Measurements from ENCODE around the gene NT5DC1.

The NT5DC1 gene

GRCh38 chr6:116156405-116157326, 56.0 kb downstream of the NT5DC1 start:
- no peak for DNase-seq (ENCODE audit: low read depth in 1 of 2, low spot score in 1 of 2)
- TF ChIP-seq POLR2AphosphoS5 (IDR thresholded peaks at IDR 0.05; ENCODE audit: low read depth): no peak
- no peak for TF ChIP-seq REST (IDR thresholded peaks at IDR 0.05; ENCODE audit: insufficient replicate concordance, low read depth)
- no peak for TF ChIP-seq GABPA (IDR thresholded peaks at IDR 0.05; ENCODE audit: low read depth)
- TF ChIP-seq SPI1 (IDR thresholded peaks at IDR 0.05; ENCODE audit: borderline replicate concordance, low read depth): no peak
- TF ChIP-seq CTCF (IDR thresholded peaks at IDR 0.05; ENCODE audit: insufficient read depth, low read length): no peak
- Histone ChIP-seq H3K27me3 (ENCODE audit: insufficient read depth, poor library complexity, severe bottlenecking) (no peaks in the 10 kb centered on the region), H3K27ac (replicated peaks) (no peak overlapping the region), H3K4me3 (replicated peaks; ENCODE audit: insufficient read depth, low read length) (no peak overlapping the region)

DNA sequence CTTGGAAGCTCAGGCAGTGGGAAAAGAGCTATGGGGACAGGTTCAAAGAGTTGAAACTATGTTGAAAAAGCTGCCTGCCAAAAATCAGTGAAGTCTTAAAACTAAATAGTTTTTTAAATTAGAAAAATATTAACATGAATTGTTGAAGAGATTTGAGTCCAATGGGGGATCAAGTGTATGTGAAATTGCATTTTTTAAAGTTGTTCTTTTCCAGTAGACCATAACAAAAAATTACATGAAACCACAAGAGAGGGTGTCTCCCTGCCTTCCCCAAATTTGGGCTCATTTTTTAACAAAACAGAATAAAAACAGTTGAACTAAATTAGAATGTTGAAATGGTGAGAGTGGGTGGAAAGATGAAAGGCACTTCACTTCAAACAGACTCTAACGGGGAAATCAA, 56.7 kb downstream of the NT5DC1 start:
- DNase-seq (ENCODE audit: low read depth in 1 of 2, low spot score in 1 of 2): no peak
- Histone ChIP-seq H3K4me3 (replicated peaks; ENCODE audit: insufficient read depth, low read length) (no peak overlapping the region), H3K27ac (replicated peaks) (no peak overlapping the region), H3K27me3 (ENCODE audit: insufficient read depth, poor library complexity, severe bottlenecking) (no peaks in the 10 kb centered on the region)
- TF ChIP-seq CTCF (IDR thresholded peaks at IDR 0.05; ENCODE audit: insufficient read depth, low read length): no peak
- TF ChIP-seq SPI1 (IDR thresholded peaks at IDR 0.05; ENCODE audit: borderline replicate concordance, low read depth): no peak
- TF ChIP-seq POLR2AphosphoS5 (IDR thresholded peaks at IDR 0.05; ENCODE audit: low read depth): no peak
- TF ChIP-seq GABPA (IDR thresholded peaks at IDR 0.05; ENCODE audit: low read depth): no peak
- no peak for TF ChIP-seq REST (IDR thresholded peaks at IDR 0.05; ENCODE audit: insufficient replicate concordance, low read depth)

- H3K27me3 ChIP-seq (ENCODE audit: insufficient read depth, poor library complexity, severe bottlenecking): no peaks in the 10 kb centered on the region
- H3K27ac ChIP-seq (replicated peaks): no peak overlapping the region
- H3K4me3 ChIP-seq (replicated peaks; ENCODE audit: insufficient read depth, low read length): no peak overlapping the region
- TF ChIP-seq SPI1 (IDR thresholded peaks at IDR 0.05; ENCODE audit: borderline replicate concordance, low read depth): no peak
- TF ChIP-seq POLR2AphosphoS5 (IDR thresholded peaks at IDR 0.05; ENCODE audit: low read depth): no peak
- no peak for TF ChIP-seq GABPA (IDR thresholded peaks at IDR 0.05; ENCODE audit: low read depth)
- TF ChIP-seq REST (IDR thresholded peaks at IDR 0.05; ENCODE audit: insufficient replicate concordance, low read depth): no peak
- TF ChIP-seq CTCF (IDR thresholded peaks at IDR 0.05; ENCODE audit: insufficient read depth, low read length): no peak
- DNase-seq (ENCODE audit: low read depth in 1 of 2, low spot score in 1 of 2): no peak
Measured at GRCh38 chr6:116158641-116159040, 58.0 kb downstream of the NT5DC1 start.

Data from HL-60 (cell line).